ENCODE results near the gene LAGE3. TPM values are rescaled to one million over a fixed set of nuclear protein-coding genes. Genes with fewer than 3 reads are reported as not detected.

The LAGE3 gene
- total and polyA plus RNA-seq, 2 of the 13 experiments (the other 11 are each of a cell fraction or from before 2014, with no cell fraction given): 7.6 to 12.7 TPM

DNA sequence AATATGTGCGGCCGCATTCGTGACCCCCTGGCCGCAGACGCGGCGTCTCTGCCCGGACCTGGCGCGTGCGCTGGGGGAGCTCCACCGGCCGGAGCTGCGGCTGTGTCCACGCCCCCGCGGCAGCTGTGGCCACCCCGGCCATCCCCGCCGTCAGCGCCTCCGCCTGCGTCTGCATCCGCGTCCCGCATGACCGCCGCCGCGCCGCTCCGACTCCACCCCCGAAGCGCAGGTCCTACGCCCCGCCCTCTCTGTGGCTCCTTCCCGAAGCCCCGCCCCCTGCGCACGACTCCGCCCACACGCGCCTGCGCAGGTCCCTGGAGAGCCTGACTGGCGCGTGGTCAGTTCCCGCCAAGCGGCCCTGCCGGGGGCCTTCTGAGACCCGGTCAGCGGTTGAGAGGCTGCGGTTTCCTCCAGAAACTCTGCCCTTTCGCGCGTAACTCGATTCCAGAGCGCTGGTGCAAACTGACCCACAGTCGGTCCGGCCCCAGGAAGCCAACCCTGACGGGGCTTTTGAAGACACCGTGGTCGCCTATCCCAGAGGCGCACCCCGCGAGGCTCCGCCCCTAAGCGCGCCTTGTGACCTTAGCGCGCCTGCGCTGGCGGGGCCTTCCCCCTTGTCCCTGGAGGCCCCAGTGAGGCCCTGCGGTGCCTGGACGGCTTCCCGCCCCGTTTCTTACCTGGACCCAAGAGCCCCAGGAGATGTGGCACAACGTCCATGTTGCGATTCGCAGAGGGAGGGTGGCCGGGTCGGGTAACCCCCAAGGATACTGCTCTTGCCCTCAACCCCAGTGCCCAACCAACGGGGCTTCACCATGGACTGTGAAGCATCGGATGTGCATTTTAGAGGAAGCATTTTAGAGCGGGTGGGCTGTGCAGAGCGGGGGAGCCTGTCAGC is at the start of gene LAGE3 (continued):
- TF ChIP-seq, protein P1, sequence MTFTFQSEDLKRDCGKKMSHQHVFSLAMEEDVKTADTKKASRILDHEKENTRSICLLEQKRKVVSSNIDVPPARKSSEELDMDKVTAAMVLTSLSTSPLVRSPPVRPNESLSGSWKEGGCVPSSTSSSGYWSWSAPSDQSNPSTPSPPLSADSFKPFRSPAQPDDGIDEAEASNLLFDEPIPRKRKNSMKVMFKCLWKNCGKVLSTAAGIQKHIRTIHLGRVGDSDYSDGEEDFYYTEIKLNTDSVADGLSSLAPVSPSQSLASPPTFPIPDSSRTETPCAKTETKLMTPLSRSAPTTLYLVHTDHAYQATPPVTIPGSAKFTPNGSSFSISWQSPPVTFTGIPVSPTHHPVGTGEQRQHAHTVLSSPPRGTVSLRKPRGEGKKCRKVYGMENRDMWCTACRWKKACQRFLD (CRISPR knock-in tag; IDR thresholded peaks at IDR 0.05; ENCODE audit: borderline replicate concordance): peak; percentile 78; the same call in 1 of the 2 replicates
- 0 out of 2 replicates have a peak, but pooled peaks have one; percentile 33 for TF ChIP-seq ZFP36L1 (CRISPR knock-in tag; IDR thresholded peaks at IDR 0.05)
- TF ChIP-seq ZBTB40 (IDR thresholded peaks at IDR 0.05): no peak
- no peak for TF ChIP-seq ZBTB40 (CRISPR knock-in tag; IDR thresholded peaks at IDR 0.05)
- TF ChIP-seq FOXA3 (CRISPR knock-in tag; IDR thresholded peaks at IDR 0.05): peak; percentile 19; the same call in 1 of the 2 replicates
- TF ChIP-seq TGIF2 (CRISPR knock-in tag; IDR thresholded peaks at IDR 0.05): no peak
- 0 out of 2 replicates have a peak, but pooled peaks have one; percentile 28 for TF ChIP-seq MED1 (CRISPR knock-in tag; IDR thresholded peaks at IDR 0.05)
- TF ChIP-seq NKX3-1 (CRISPR knock-in tag; IDR thresholded peaks at IDR 0.05): peak; percentile 66; the same call in 1 of the 2 replicates
- TF ChIP-seq ZNF646 (CRISPR knock-in tag; IDR thresholded peaks at IDR 0.05): no peak
- peak; percentile 26; the same call in 1 of the 2 replicates for TF ChIP-seq ZSCAN21 (CRISPR knock-in tag; IDR thresholded peaks at IDR 0.05; ENCODE audit: borderline replicate concordance)
- no peak for TF ChIP-seq HOXA7 (CRISPR knock-in tag; IDR thresholded peaks at IDR 0.05)
